HepG2 (cell line): ENCODE measurements around the gene DNAH8. TPM values are rescaled to one million over a fixed set of nuclear protein-coding genes. Genes with fewer than 3 reads are reported as not detected.
A peak's percentile ranks its signal among the peaks of the same experiment; 100 is the strongest.

Source experiments
- ATAC-seq: fragments of 200-7000 bp; cut with Tn5 transposase; 3 replicates; pipeline ENCODE4 v1.9.1; 2020; ENCODE audit warnings: mild to moderate bottlenecking, moderate library complexity
- BruUV-seq: library from RNA; stranded (reverse); fragments of 400-500 nt; replicated peaks from 2 replicates; lab custom pipeline; 2021; lab: Mats Ljungman, UMichigan
- CTCF ChIA-PET: fragments of 300-600 bp; formaldehyde crosslinking; extraction: SDS; loops from one replicate; lab custom pipeline; 2021; ENCODE audit warnings: low total read pairs, inconsistent platforms, low intra/inter-chr PET ratio; lab: Yijun Ruan, JAX
- POLR2A ChIA-PET: fragments of 350-600 bp; sonication (Branson Sonifier 250); formaldehyde crosslinking; loops from one replicate; lab custom pipeline; 2020; ENCODE audit warnings: antibody characterized with exemption, inconsistent platforms; lab: Yijun Ruan, JAX
- DNase-seq: peaks from one replicate; pipeline ENCODE4 v3.0.0-alpha.2; 2015; ENCODE audit warnings: low spot score
- FAIRE-seq: peaks from 3 replicates; lab custom pipeline; 2011; peaks lifted over from hg19 to GRCh38; lab: Jason Lieb, UNC
- H2AFZ ChIP-seq: one replicate; pipeline ENCODE4 v1.6.1; 2011; ENCODE audit warnings: low read length, inconsistent platforms
- H3K27ac ChIP-seq: fragments of 300-600 bp; 3 replicates; pipeline ENCODE4 v1.8.0; 2011; ENCODE audit warnings: mixed run types, mild to moderate bottlenecking, mixed read lengths, low read length, inconsistent platforms; ENCODE audit not compliant: insufficient read depth; ENCODE audit errors: extremely low read length
- H3K27me3 ChIP-seq, 2 experiments: fragments of 200-600 bp in 1 of 2; 2 replicates in 1 of 2; 3 replicates in 1 of 2; pipeline versions ENCODE4 v1.6.0 to v1.8.0; 2011; ENCODE audit warnings: low read length in 2 of 2, mild to moderate bottlenecking in 2 of 2, moderate library complexity in 2 of 2, inconsistent platforms in 1 of 2; ENCODE audit not compliant: insufficient read depth in 2 of 2, control insufficient read depth in 1 of 2
- H3K36me3 ChIP-seq, 2 experiments: fragments of 200-600 bp in 1 of 2; replicated peaks in 1 of 2; 2 replicates in 1 of 2; 3 replicates in 1 of 2; pipeline versions ENCODE4 v1.5.1 to v1.8.0; 2011; ENCODE audit warnings: low read length in 2 of 2, inconsistent platforms in 1 of 2; ENCODE audit not compliant: insufficient read depth in 2 of 2, control insufficient read depth in 1 of 2
- H3K4me1 ChIP-seq: 2 replicates; pipeline ENCODE4 v1.5.1; 2012; ENCODE audit warnings: low read length, inconsistent platforms; ENCODE audit not compliant: insufficient read depth
- H3K4me2 ChIP-seq: 2 replicates; pipeline ENCODE4 v1.6.0; 2011; ENCODE audit warnings: low read depth, low read length, inconsistent platforms
- H3K4me3 ChIP-seq, 3 experiments: fragments of 200-600 bp in 1 of 3; sonication (generic), shearing (Covaris generic) in 1 of 3; replicated peaks in 1 of 3; 2 replicates each; pipeline ENCODE4 v1.5.1; 2011 to 2016; ENCODE audit warnings: low read length in 3 of 3, inconsistent platforms in 2 of 3, low read depth in 2 of 3, mild to moderate bottlenecking in 2 of 3, control low read depth in 1 of 3, mixed read lengths in 1 of 3; ENCODE audit not compliant: insufficient read depth in 1 of 3
- H3K79me2 ChIP-seq: one replicate; pipeline ENCODE4 v1.6.1; 2011; ENCODE audit warnings: low read length, inconsistent platforms; ENCODE audit not compliant: insufficient read depth
- H3K9ac ChIP-seq: 2 replicates; pipeline ENCODE4 v1.6.0; 2011; ENCODE audit warnings: mild to moderate bottlenecking, low read depth, low read length, inconsistent platforms; ENCODE audit not compliant: insufficient read depth
- H3K9me3 ChIP-seq: 2 replicates; pipeline ENCODE4 v1.5.1; 2012; ENCODE audit warnings: mild to moderate bottlenecking, low read length
- H4K20me1 ChIP-seq: 2 replicates; pipeline ENCODE4 v1.6.0; 2011; ENCODE audit warnings: inconsistent platforms, mild to moderate bottlenecking, low read length, moderate library complexity; ENCODE audit not compliant: insufficient read depth
- KAT7 ChIP-seq: IDR thresholded peaks from 2 replicates; pipeline ENCODE4 v1.6.1; 2018; ENCODE audit warnings: borderline replicate concordance, missing compliant biosample characterization
- TBX3 ChIP-seq: fragments of 450-650 bp; IDR thresholded peaks from 2 replicates; pipeline ENCODE4 v1.6.1; 2017; ENCODE audit warnings: antibody characterized with exemption, mild to moderate bottlenecking, inconsistent platforms, borderline replicate concordance
- ZFP36 ChIP-seq: fragments of 150-350 bp; IDR thresholded peaks from 2 replicates; pipeline ENCODE4 v1.6.1; 2018; ENCODE audit warnings: borderline replicate concordance, low read length, low read depth; ENCODE audit not compliant: partially characterized antibody
- ZNF234 ChIP-seq: sonication (generic); formaldehyde crosslinking; conservative IDR thresholded peaks from 2 replicates; pipeline ENCODE4 v1.5.1; 2020; ENCODE audit warnings: mild to moderate bottlenecking, missing genetic modification reagents
- ZNF274 ChIP-seq: sonication (generic); formaldehyde crosslinking; IDR thresholded peaks from 2 replicates; pipeline ENCODE4 v1.5.1; 2020; ENCODE audit warnings: mild to moderate bottlenecking, missing genetic modification reagents
- ZNF335 ChIP-seq: sonication (generic); formaldehyde crosslinking; IDR thresholded peaks from 2 replicates; pipeline ENCODE4 v1.4.0; 2020; ENCODE audit warnings: missing genetic modification reagents
- WGBS: methylation state at CpG from one replicate; pipeline ENCODE4 v1.1.6; 2017; ENCODE audit warnings: low lambda C conversion rate; 5-methylcytosine and 5-hydroxymethylcytosine counted together
- in situ Hi-C: cut with HindIII; loops from 2 replicates; pipeline ENCODE4 v1.10.0; 2017; ENCODE audit warnings: low pct_unique_long_range_greater_than_20kb; ENCODE audit not compliant: extremely low pct_ligation_motif_present
- intact Hi-C: fragments of 100-400 bp; cut with micrococcal nuclease; formaldehyde crosslinking; loops from one replicate; pipeline ENCODE4 v1.10.0; 2022; ENCODE audit not compliant: unreplicated experiment
- polyA plus RNA-seq, 8 experiments: library from polyadenylated mRNA; depleted of rRNA in 3 of 8; stranded (reverse) in 7 of 8; unstranded in 1 of 8; fragments of >200 nt; fragmentation: Illumina TruSeq in 4 of 8; extraction: Trizol in 4 of 8; gene quantifications; 2 replicates each; pipeline versions ENCODE4 v1.2.1 to v1.2.3, GENCODE V29; 2011 to 2016; ENCODE audit warnings: low read depth in 4 of 8, missing spikeins in 1 of 8, mixed read lengths in 1 of 8; ENCODE audit not compliant: insufficient read depth in 1 of 8
- total RNA-seq, 5 experiments: library from RNA; depleted of rRNA; stranded (reverse); fragments of >200 nt; fragmentation: Illumina TruSeq; extraction: Trizol; gene quantifications; 2 replicates each; pipeline ENCODE4 v1.2.3, GENCODE V29; 2016; ENCODE audit warnings: low read depth in 1 of 5
- TF ChIP-seq, protein P1 (sequence below): sonication (generic); formaldehyde crosslinking; IDR thresholded peaks from 2 replicates; pipeline ENCODE4 v1.5.1; 2020; ENCODE audit warnings: mild to moderate bottlenecking, missing genetic modification reagents, borderline replicate concordance
- TF ChIP-seq, protein P2 (sequence below): fragments of 450-650 bp; IDR thresholded peaks from 2 replicates; pipeline ENCODE4 v1.6.1; 2016
- TF ChIP-seq, protein P3 (sequence below), 2 experiments: sonication (generic) in 1 of 2; formaldehyde crosslinking in 1 of 2; IDR thresholded peaks; 2 replicates each; pipeline versions ENCODE4 v1.6.1 to v1.9.0; 2014 to 2022; ENCODE audit warnings: antibody characterized with exemption in 1 of 2, borderline replicate concordance in 1 of 2, inconsistent platforms in 1 of 2, low read depth in 1 of 2, missing genetic modification reagents in 1 of 2

Gene DNAH8
- total and polyA plus RNA-seq, 2 of the 13 experiments (the other 11 are each of a cell fraction or from before 2014, with no cell fraction given): not detected

DNA sequence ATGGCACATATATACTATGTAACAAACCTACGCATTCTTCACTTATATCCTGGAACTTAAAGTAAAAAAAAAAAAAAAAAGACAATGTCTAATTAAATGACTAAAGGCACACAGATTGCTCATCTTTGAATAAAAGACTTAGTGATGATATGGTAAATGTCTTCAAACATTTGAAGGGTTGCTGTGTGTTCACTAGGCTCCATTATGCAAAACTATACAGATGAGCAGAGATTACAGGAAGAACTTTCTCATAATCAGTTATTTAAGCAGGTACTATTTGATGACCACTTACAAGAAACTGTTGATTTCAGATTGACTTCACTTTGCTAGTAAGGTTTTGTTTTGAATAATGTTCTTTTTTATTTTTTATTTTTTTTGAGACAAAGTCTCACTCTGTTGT lies 34.4 kb downstream of the DNAH8 start (continued):
- TF ChIP-seq, protein P1, sequence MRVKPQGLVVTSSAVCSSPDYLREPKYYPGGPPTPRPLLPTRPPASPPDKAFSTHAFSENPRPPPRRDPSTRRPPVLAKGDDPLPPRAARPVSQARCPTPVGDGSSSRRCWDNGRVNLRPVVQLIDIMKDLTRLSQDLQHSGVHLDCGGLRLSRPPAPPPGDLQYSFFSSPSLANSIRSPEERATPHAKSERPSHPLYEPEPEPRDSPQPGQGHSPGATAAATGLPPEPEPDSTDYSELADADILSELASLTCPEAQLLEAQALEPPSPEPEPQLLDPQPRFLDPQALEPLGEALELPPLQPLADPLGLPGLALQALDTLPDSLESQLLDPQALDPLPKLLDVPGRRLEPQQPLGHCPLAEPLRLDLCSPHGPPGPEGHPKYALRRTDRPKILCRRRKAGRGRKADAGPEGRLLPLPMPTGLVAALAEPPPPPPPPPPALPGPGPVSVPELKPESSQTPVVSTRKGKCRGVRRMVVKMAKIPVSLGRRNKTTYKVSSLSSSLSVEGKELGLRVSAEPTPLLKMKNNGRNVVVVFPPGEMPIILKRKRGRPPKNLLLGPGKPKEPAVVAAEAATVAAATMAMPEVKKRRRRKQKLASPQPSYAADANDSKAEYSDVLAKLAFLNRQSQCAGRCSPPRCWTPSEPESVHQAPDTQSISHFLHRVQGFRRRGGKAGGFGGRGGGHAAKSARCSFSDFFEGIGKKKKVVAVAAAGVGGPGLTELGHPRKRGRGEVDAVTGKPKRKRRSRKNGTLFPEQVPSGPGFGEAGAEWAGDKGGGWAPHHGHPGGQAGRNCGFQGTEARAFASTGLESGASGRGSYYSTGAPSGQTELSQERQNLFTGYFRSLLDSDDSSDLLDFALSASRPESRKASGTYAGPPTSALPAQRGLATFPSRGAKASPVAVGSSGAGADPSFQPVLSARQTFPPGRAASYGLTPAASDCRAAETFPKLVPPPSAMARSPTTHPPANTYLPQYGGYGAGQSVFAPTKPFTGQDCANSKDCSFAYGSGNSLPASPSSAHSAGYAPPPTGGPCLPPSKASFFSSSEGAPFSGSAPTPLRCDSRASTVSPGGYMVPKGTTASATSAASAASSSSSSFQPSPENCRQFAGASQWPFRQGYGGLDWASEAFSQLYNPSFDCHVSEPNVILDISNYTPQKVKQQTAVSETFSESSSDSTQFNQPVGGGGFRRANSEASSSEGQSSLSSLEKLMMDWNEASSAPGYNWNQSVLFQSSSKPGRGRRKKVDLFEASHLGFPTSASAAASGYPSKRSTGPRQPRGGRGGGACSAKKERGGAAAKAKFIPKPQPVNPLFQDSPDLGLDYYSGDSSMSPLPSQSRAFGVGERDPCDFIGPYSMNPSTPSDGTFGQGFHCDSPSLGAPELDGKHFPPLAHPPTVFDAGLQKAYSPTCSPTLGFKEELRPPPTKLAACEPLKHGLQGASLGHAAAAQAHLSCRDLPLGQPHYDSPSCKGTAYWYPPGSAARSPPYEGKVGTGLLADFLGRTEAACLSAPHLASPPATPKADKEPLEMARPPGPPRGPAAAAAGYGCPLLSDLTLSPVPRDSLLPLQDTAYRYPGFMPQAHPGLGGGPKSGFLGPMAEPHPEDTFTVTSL (CRISPR knock-in tag): no peak
- TF ChIP-seq ZNF335: no peak
- no peak for TF ChIP-seq TBX3
- TF ChIP-seq ZNF274: no peak
- no peak for TF ChIP-seq ZNF234 (CRISPR knock-in tag)

DNA sequence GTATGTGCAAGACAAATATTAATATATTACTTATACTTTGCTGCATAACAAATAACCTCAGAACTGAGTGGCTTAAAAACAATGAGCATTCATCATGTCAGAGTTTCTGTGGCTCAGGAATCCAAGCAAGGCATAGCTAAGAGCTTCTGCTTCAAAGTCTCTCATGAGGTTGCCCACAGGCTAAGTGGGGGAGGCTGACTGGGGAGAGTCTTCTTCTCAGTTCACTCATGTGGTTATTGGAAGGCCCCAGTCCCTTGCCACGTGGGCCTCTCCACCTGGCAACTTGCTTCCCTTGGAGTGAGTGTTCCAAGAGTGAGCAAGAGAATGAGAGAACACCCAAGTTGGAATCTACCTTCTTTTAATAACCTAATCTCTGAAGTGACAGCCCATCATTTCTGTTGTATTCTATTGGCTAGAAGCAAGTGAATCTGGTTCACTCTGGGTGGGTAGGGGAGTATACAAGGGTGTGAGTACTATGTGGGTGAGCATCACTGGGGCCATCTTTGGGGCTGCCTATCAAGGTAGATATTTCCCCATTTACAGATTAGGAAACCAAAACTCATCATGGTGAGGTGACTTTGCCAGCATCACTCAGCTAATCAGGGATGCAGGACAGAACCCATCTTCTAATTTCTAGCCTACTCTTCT lies 36.0 kb downstream of the DNAH8 start:
- WGBS: 0% methylated on average over 1 of the region's 1 CpG
- ATAC-seq (no peak), DNase-seq (no peak), FAIRE-seq (no peak)
- intact Hi-C loops (no loop called here), in situ Hi-C loops (no loop called here)
- ChIA-PET CTCF (no interaction called here), POLR2A (no interaction called here)
- no TSS peak for BruUV-seq
- no peaks in the 10 kb centered on the region for H3K9me3 ChIP-seq
- no peaks in the 10 kb centered on the region for H3K4me1 ChIP-seq
- H3K4me2 ChIP-seq: no peak overlapping the region
- H2AFZ ChIP-seq: no peak overlapping the region
- H3K4me3 ChIP-seq: no peak overlapping the region
- H3K9ac ChIP-seq: no peak overlapping the region
- H3K27me3 ChIP-seq: no peaks in the 10 kb centered on the region
- no peaks in the 10 kb centered on the region for H3K36me3 ChIP-seq
- H4K20me1 ChIP-seq: no peaks in the 10 kb centered on the region
- H3K27ac ChIP-seq: no peak overlapping the region
- H3K79me2 ChIP-seq: no peaks in the 10 kb centered on the region
- TF ChIP-seq, protein P2, sequence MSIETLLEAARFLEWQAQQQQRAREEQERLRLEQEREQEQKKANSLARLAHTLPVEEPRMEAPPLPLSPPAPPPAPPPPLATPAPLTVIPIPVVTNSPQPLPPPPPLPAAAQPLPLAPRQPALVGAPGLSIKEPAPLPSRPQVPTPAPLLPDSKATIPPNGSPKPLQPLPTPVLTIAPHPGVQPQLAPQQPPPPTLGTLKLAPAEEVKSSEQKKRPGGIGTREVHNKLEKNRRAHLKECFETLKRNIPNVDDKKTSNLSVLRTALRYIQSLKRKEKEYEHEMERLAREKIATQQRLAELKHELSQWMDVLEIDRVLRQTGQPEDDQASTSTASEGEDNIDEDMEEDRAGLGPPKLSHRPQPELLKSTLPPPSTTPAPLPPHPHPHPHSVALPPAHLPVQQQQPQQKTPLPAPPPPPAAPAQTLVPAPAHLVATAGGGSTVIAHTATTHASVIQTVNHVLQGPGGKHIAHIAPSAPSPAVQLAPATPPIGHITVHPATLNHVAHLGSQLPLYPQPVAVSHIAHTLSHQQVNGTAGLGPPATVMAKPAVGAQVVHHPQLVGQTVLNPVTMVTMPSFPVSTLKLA: peak; percentile 70
- TF ChIP-seq KAT7 (no peak), ZFP36 (no peak)
- TF ChIP-seq, protein P3, sequence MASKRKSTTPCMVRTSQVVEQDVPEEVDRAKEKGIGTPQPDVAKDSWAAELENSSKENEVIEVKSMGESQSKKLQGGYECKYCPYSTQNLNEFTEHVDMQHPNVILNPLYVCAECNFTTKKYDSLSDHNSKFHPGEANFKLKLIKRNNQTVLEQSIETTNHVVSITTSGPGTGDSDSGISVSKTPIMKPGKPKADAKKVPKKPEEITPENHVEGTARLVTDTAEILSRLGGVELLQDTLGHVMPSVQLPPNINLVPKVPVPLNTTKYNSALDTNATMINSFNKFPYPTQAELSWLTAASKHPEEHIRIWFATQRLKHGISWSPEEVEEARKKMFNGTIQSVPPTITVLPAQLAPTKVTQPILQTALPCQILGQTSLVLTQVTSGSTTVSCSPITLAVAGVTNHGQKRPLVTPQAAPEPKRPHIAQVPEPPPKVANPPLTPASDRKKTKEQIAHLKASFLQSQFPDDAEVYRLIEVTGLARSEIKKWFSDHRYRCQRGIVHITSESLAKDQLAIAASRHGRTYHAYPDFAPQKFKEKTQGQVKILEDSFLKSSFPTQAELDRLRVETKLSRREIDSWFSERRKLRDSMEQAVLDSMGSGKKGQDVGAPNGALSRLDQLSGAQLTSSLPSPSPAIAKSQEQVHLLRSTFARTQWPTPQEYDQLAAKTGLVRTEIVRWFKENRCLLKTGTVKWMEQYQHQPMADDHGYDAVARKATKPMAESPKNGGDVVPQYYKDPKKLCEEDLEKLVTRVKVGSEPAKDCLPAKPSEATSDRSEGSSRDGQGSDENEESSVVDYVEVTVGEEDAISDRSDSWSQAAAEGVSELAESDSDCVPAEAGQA (IDR thresholded peaks at IDR 0.05; ENCODE audit: low read depth): no peak
- TF ChIP-seq, protein P3 (CRISPR knock-in tag; IDR thresholded peaks at IDR 0.05; ENCODE audit: borderline replicate concordance): no peak
